GM18951 (cell line): ENCODE measurements around the gene ZNF385D.

Source experiments
- POLR2A ChIP-seq: IDR thresholded peaks from 4 replicates; pipeline ENCODE4 v1.6.1; 2011; ENCODE audit warnings: mild to moderate bottlenecking; ENCODE audit not compliant: insufficient read length, insufficient read depth; ENCODE audit errors: extremely low read depth
- in situ Hi-C: fragments of 300-500 bp; cut with MboI; formaldehyde crosslinking; loops from one replicate; pipeline ENCODE4 v1.12.0; 2022; ENCODE audit warnings: low sequenced_read_pairs, mixed read lengths, inconsistent platforms; ENCODE audit not compliant: unreplicated experiment

Gene ZNF385D

DNA sequence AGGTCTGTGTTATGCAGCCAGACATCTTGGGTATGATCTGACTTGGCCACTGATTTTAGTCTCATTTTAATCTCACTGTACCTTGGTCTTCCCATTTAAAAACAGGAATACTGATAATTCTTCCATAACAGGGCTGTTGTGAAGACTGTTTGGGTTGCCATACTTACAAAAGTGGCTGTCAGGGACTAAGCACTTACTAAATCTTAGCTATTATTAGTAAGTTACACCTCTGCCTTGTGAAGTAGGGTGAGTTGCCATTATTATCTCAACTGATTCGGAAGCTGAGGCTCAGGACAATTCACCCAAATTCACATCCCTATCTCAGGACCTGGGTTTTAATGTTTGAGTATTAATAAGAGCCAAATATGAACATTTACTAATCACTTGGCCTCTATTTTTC lies 12.7 kb downstream of the ZNF385D start:
- in situ Hi-C loops, result no loop called here
- no peak for TF ChIP-seq POLR2A

DNA sequence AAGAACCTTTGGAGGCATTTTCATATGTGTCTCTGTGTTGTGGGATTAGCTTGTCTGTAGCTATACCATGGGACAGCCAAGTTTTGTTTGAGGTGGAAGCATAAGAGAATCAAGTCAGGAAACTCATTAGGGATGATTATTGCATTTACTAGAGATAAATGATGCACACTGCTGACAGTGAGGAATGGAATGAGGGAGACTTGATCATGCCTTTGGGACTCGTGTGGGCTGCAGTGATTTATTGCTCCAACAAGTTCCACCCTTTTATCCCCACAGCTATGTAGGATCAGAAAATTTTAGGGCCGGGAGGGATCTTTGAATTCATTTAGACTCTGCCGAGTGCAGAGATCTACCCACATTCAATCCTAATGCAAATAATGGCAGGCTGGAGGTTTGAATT lies 16.3 kb downstream of the ZNF385D start:
- TF ChIP-seq POLR2A, result no peak
- in situ Hi-C loops, result no loop called here

DNA sequence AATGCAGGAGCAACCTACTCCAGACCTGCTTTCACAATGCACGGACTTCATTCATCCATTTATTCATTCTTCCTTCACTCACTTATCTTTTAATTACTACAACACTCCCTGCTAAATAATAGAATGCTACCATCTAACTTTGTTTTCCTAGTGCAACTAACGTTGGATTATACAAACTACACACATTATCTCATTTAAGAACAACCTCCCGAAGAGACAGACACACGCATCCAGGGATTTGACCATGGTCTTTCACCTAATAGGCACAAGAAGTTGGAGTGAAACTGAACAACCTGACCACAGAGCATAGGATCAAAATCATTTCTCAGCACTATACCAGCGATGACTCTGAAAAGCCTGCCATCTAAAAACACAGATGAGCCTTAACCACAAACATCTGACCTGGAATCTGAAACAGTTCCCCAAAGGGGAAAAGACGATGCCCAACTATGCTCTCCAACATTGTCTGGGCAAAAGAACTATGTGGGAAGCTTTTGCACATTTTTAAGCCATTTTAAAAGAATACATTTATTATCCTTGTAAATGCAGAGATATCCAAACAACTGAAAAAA lies 21.0 kb downstream of the ZNF385D start:
- TF ChIP-seq POLR2A, result no peak
- in situ Hi-C loops, result no loop called here

DNA sequence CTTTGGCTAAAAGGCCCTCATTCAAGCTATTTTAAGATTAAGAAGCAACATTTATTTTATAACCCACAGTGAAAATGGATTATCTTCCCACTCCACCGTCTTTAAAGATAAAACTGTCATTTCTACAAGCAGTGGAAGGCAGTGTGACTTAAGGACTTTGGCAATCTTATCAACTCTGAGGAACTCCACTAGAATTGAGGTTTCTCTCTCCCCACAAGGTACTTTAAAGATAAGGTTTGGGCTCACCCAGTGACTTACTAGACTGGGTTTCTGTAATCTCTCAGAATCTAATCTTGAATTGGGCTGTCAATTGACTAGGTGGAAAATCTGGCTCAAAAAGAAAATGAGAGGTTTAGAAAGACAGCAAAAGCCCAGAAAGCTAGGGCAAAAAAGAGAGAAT lies 21.7 kb downstream of the ZNF385D start:
- in situ Hi-C loops, result no loop called here

GRCh38 chr3:21722768-21723167 lies 28.2 kb downstream of the ZNF385D start:
- TF ChIP-seq POLR2A, result no peak
- in situ Hi-C loops, result no loop called here

More for the DNA sequence above, 21.7 kb downstream of the ZNF385D start:
- TF ChIP-seq POLR2A, result no peak

DNA sequence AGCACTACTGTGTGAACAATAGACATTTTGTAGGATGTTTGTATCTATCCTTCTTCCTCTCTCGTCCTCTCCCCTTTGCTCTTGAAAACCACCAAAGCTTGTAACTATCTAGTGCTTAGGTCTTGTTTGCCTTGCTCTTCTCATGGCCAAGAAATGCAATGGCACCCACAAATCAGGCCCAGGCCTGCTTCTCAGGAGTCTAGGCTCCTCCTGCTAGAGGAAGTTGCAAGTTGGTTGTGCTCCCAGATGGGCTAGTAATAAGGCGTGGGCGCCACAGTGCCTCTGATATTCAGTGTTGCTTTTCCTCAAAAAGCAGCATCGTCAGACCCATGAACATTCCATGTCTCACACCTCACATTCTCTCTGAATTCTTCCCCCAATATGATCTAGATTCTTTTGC lies 28.7 kb downstream of the ZNF385D start:
- in situ Hi-C loops, result no loop called here
- no peak for TF ChIP-seq POLR2A

GRCh38 chr3:21718943-21719591 lies 31.9 kb downstream of the ZNF385D start:
- in situ Hi-C loops, result no loop called here
- TF ChIP-seq POLR2A, result no peak

DNA sequence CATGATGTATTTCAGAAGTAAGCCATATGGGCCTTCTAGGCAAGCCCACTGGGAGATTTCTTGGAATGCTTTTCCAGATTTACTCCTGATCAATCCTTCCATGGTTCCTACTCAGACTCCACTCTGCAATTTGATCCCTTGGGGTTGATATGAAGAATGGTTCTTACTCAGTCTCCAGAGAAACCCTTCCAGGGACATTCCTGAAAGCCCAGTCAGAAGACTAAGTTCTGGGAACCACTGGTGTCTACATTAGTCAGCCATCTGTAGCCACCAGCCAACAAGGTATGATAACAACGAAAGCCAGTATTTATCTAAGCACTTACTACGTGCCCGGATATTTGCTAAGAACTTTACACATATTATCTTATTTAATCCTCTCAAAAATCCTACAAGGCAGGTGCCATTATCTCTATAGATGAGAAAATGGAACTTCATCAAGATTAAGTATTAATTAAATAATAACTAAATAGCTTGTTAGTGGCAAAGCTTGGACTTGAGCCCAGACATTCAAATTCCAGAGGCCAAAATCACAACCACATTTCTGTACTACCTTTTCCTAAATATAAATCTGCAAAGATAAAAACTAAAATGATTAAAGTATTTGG lies 32.7 kb downstream of the ZNF385D start:
- in situ Hi-C loops, result no loop called here
- no peak for TF ChIP-seq POLR2A

- no peak for TF ChIP-seq POLR2A
- in situ Hi-C loops, result no loop called here
Observed at GRCh38 chr3:21715662-21716061, 35.3 kb downstream of the ZNF385D start.

- in situ Hi-C loops, result no loop called here
- TF ChIP-seq POLR2A, result no peak
Observed at GRCh38 chr3:21705769-21706168, 45.2 kb downstream of the ZNF385D start.

DNA sequence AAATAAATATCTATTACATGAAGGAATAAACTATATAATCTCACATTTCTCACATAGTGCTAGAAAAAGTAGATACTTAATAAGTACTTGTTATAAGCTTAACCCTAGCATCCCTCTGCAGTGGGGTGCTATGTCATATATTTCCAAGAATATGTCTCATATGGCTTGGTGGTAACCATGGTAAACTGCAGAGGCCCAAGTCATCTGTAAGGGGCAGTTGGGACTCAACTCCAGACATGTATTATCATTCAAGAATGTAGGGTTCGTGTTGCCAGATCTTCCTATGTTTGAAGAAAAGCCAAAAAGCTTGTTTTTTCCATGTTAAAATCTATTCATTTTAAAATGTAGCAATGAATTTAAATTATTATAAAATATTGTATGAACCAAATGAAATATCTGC lies 46.2 kb downstream of the ZNF385D start:
- in situ Hi-C loops, result no loop called here
- TF ChIP-seq POLR2A, result no peak

DNA sequence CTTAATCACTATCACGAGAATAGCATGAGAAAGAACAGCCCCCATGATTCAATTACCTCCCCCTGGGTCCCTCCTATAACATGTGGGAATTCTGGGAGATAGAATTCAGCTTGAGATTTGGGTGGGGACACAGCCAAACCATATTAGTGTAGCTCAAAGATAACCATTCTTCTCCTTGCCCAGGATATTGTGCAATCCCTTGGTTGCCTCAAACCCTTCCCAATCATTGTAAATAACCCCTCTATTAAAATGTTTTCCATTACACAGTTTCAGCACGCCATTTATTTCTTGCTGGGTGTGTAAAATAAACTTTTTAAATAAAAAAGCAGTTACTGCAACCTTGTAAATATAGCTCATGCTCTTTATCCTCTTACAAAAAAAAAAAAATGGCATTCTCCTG lies 47.7 kb downstream of the ZNF385D start:
- TF ChIP-seq POLR2A, result no peak
- in situ Hi-C loops, result no loop called here

DNA sequence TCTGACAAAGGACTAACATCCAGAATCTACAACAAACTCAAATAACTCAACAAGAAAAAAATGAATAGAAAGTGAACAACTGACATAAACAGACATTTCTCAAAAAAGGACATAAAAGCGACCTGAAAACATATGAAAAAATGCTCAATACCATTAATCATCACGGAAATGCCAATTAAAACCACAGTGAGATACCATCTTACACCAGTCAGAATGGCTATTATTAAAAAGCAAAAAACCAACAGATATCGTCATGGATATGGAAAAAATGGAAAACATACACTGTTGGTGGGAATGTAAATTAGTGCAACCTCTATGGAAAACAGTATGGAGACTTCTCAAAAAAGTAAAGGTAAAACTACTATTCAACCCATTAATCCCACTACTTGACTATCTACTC lies 53.3 kb downstream of the ZNF385D start:
- TF ChIP-seq POLR2A, result no peak
- in situ Hi-C loops, result no loop called here

- in situ Hi-C loops, result no loop called here
- TF ChIP-seq POLR2A, result no peak
Observed at GRCh38 chr3:21694506-21694905, 56.5 kb downstream of the ZNF385D start.
